RWPE2 (cell line): ENCODE results near the gene PRKCSH.

Experiments used
- ATAC-seq: fragments of 200-7000 bp; cut with Tn5 transposase; 3 replicates; pipeline ENCODE4 v1.9.1; 2021; ENCODE audit warnings: low read depth
- DNase-seq: peaks from one replicate; pipeline ENCODE4 v3.0.0-alpha.2; 2020; ENCODE audit warnings: low spot score
- H3K27ac ChIP-seq: fragments of 450-650 bp; 2 replicates; pipeline ENCODE4 v1.5.1; 2017; ENCODE audit warnings: mild to moderate bottlenecking; ENCODE audit not compliant: poor library complexity, severe bottlenecking
- H3K27me3 ChIP-seq: fragments of 250-450 bp; sonication (Bioruptor Pico); 2 replicates; pipeline ENCODE4 v1.5.1; 2021; ENCODE audit warnings: mild to moderate bottlenecking, moderate library complexity; ENCODE audit not compliant: insufficient read depth, poor library complexity, severe bottlenecking
- H3K36me3 ChIP-seq: fragments of 250-450 bp; sonication (Bioruptor Pico); 2 replicates; pipeline ENCODE4 v1.5.1; 2020; ENCODE audit warnings: low read depth, mild to moderate bottlenecking, moderate library complexity
- H3K4me1 ChIP-seq: fragments of 250-450 bp; sonication (Bioruptor Pico); 2 replicates; pipeline ENCODE4 v1.5.1; 2021; ENCODE audit warnings: mild to moderate bottlenecking, moderate library complexity; ENCODE audit not compliant: insufficient read depth, poor library complexity, severe bottlenecking
- H3K4me3 ChIP-seq: fragments of 250-450 bp; sonication (Bioruptor Pico); 2 replicates; pipeline ENCODE4 v1.5.1; 2021; ENCODE audit warnings: mild to moderate bottlenecking, moderate library complexity; ENCODE audit not compliant: severe bottlenecking
- H3K9me3 ChIP-seq: fragments of 250-450 bp; sonication (Bioruptor Pico); 2 replicates; pipeline ENCODE4 v1.5.1; 2021; ENCODE audit warnings: mild to moderate bottlenecking, moderate library complexity; ENCODE audit not compliant: severe bottlenecking
- TF ChIP-seq, protein P1 (sequence below): fragments of 450-650 bp; IDR thresholded peaks from one replicate; pipeline ENCODE4 v1.5.1; 2017; ENCODE audit warnings: mild to moderate bottlenecking, moderate library complexity; ENCODE audit not compliant: poor library complexity, severe bottlenecking

PRKCSH gene

GRCh38 chr19:11499220-11499726 is 63.8 kb downstream of the PRKCSH start:
- no peak for DNase-seq
- Histone ChIP-seq H3K9me3 (no peaks in the 10 kb centered on the region), H3K27me3 (no peaks in the 10 kb centered on the region), H3K4me3 (no peak overlapping the region), H3K36me3 (no peaks in the 10 kb centered on the region; the same call in 1 of the 2 replicates), H3K27ac (no peak overlapping the region), H3K4me1 (no peaks in the 10 kb centered on the region)
- no peak for ATAC-seq
- TF ChIP-seq, protein P1, sequence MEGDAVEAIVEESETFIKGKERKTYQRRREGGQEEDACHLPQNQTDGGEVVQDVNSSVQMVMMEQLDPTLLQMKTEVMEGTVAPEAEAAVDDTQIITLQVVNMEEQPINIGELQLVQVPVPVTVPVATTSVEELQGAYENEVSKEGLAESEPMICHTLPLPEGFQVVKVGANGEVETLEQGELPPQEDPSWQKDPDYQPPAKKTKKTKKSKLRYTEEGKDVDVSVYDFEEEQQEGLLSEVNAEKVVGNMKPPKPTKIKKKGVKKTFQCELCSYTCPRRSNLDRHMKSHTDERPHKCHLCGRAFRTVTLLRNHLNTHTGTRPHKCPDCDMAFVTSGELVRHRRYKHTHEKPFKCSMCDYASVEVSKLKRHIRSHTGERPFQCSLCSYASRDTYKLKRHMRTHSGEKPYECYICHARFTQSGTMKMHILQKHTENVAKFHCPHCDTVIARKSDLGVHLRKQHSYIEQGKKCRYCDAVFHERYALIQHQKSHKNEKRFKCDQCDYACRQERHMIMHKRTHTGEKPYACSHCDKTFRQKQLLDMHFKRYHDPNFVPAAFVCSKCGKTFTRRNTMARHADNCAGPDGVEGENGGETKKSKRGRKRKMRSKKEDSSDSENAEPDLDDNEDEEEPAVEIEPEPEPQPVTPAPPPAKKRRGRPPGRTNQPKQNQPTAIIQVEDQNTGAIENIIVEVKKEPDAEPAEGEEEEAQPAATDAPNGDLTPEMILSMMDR, result no peak

DNA sequence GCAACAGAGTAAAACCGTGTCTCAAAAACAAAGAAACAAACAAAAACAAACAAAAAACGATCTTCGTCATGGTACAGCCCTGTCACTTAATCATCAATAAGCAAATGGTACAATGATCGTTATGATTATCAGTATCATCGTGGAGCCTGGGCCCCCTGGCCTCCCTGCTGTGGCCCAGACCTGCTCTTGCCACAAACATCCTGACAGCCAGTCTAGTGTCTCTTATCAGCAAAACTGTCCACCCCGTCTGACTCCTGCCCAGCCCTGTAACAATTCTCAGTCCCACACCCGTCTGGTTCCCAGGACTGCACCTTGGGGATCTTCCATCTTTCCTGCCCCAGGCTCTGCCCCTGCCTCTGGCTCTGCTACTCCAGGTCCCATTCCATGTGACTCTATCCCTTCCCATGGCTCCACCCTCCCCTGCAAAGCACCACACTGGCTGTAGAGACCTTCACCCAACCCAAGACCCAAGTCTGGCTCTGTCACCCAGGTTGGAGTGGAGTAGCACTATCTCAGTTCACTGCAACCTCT is 64.5 kb downstream of the PRKCSH start:
- H3K27me3 ChIP-seq, result no peaks in the 10 kb centered on the region
- H3K36me3 ChIP-seq, result no peaks in the 10 kb centered on the region; the same call in 1 of the 2 replicates
- TF ChIP-seq, protein P1, result no peak
- DNase-seq (no peak), ATAC-seq (no peak)
- no peak overlapping the region for H3K4me3 ChIP-seq
- H3K9me3 ChIP-seq, result no peaks in the 10 kb centered on the region
- no peaks in the 10 kb centered on the region for H3K4me1 ChIP-seq
- H3K27ac ChIP-seq, result no peak overlapping the region
